GM13977 (cell line): ENCODE measurements around the gene UQCR10.

ENCODE experiments used
- DNase-seq: peaks from one replicate; pipeline ENCODE4 v3.0.0; 2012; ENCODE audit warnings: low spot score
- in situ Hi-C: fragments of 300-500 bp; cut with MboI; formaldehyde crosslinking; loops from one replicate; pipeline ENCODE4 v1.12.0; 2022; ENCODE audit warnings: low sequenced_read_pairs, low pct_unique_long_range_greater_than_20kb, mixed read lengths, inconsistent platforms; ENCODE audit not compliant: unreplicated experiment
- TF ChIP-seq, protein P1 (sequence below): IDR thresholded peaks from 2 replicates; pipeline ENCODE4 v1.5.1; 2012; ENCODE audit warnings: mild to moderate bottlenecking, control low read depth; ENCODE audit not compliant: insufficient read depth; ENCODE audit errors: extremely low read depth, missing control alignments

UQCR10 gene

DNA sequence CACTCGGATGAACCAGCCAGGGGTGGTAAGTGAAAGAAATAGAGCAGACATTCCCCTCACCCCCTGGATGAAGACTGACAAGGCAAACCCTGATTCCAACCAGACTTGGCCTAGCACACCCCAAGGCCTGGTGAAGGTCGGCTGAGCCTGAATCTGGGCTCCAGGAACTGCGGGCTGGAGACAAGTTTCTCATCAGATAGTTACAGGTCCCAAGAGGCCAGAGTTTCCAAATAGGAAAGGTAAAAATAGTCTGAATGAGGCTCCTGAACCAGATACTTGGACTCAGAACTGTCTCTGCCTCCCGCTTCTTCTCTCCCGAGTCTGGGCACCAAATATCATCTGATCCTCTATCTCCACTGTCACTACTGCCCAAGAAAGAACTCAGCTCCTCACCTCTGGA lies 8.2 kb upstream of the UQCR10 start:
- TF ChIP-seq, protein P1, sequence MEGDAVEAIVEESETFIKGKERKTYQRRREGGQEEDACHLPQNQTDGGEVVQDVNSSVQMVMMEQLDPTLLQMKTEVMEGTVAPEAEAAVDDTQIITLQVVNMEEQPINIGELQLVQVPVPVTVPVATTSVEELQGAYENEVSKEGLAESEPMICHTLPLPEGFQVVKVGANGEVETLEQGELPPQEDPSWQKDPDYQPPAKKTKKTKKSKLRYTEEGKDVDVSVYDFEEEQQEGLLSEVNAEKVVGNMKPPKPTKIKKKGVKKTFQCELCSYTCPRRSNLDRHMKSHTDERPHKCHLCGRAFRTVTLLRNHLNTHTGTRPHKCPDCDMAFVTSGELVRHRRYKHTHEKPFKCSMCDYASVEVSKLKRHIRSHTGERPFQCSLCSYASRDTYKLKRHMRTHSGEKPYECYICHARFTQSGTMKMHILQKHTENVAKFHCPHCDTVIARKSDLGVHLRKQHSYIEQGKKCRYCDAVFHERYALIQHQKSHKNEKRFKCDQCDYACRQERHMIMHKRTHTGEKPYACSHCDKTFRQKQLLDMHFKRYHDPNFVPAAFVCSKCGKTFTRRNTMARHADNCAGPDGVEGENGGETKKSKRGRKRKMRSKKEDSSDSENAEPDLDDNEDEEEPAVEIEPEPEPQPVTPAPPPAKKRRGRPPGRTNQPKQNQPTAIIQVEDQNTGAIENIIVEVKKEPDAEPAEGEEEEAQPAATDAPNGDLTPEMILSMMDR: no peak
- no peak for DNase-seq
- in situ Hi-C loops: no loop called here

DNA sequence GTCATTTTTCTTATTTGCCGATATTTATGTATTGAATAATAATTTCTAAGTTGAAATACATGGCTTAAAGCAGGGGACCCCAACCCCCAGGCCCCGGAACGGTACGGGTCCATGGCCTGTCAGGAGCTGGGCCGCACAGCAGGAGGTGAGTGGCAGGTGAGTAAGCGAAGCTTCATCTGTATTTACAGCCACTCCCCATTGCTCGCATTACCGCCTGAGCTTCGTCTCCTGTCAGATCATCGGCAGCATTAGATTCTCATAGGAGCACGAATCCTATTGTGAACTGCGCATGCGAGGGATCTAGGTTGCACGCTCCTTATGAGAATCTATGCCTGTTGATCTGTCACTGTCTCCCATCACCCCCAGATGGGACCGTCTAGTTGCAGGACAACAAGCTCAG lies 4.9 kb upstream of the UQCR10 start:
- DNase-seq: no peak
- in situ Hi-C loops: no loop called here

DNA sequence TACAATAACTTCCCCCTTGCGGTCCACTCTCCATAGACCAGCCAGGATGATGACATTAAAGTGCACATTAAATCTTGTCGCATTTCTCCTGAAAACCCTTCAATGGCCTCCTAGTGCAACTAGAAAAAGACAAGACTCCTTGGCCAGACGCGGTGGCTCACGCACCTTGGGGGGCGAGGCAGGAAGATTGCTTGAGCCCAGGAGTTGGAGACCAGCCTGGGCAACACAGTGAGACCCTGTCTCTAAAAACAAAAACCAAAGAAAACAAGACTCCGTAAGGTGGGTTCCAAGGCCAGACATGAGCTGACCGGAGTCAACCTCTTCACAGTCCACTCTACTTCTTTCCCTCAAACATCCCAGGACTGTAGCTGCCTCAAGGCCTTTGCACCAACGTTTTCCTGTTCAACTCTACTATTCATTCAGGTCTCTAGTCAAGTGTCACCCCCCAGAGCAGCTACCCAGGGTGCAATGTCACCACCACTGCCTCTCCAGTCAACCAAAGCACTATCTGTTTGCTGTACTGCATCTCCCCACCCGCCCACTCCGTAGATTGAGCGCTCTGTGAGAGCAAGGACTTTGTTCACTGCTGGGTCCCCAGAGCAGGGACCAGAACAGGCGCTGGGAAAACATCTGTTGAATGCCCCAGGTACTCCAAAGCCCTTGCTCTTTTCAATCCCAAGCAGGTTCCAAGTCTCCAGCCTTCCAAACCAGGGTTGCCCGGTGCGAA lies 1.1 kb upstream of the UQCR10 start:
- peak; percentile 52 for DNase-seq
- TF ChIP-seq, protein P1: no peak
- in situ Hi-C loops: no loop called here

More for the DNA sequence above, 4.9 kb upstream of the UQCR10 start:
- TF ChIP-seq, protein P1: no peak

DNA sequence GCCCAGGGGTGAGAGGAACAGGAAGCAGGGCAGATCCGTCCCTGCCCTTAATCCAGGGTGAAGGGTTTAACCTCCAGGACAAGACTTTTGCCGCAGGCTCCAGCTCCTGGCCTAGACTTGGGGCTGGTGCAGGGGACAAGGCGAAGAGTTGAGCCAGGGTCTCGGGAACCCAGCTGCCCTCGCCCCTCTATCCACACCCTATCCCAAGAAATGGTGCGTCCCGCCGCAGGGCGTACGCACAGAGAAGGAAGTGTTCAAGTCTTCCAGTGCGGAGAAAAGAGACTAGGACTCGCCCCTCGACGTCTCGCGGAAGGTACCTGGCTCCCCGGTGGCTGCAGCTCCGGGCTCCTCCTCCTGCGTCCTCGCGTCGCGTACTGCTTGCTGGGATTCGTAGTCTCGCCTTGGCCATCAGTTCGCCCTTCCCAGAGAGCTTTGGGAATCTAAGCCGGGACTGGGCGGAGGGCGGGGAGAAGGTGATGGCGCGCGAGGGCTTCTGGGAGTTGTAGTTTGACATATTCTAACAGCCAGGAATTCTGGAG lies 468 bp upstream of the UQCR10 start, which contains the start of gene ZMAT5:
Gene ZMAT5, minus strand, starts transcription at position 376 of the 539 bp plus-strand sequence. CDS start 18,463 bp downstream, outside the sequence.
- in situ Hi-C loops: no loop called here
- peak; percentile 96 for DNase-seq
- TF ChIP-seq, protein P1: no peak

DNA sequence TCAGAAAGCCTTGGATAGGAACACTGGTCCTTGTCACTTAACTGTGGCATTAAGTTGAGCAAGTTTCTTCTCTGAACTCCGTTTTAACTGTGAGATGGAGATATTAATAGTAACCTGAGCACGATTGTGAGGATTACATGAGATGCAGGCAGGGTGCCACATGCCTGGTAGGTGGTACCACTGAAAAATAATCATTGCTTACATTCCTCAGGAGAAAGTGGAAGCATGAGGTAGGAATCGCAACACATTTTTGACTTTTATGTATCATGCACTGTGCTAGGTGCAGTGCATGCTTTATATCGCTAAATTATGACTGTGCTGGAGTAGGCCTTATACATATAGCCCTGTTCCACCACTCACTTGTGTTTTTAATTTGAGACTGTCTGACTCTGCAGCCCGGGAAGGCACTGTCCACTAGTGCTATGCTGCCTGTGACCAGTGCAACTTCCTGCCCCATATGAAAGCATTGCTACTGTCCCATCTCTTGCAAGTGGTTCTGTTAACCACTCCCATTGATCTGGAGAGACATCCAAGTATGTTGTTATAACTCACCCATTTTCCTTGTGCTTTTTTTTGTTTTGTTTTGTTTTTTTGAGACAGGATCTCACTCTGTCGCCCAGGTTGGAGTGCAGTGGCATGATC lies 1.0 kb downstream of the UQCR10 start:
- in situ Hi-C loops: no loop called here
- DNase-seq: no peak
- TF ChIP-seq, protein P1: no peak

DNA sequence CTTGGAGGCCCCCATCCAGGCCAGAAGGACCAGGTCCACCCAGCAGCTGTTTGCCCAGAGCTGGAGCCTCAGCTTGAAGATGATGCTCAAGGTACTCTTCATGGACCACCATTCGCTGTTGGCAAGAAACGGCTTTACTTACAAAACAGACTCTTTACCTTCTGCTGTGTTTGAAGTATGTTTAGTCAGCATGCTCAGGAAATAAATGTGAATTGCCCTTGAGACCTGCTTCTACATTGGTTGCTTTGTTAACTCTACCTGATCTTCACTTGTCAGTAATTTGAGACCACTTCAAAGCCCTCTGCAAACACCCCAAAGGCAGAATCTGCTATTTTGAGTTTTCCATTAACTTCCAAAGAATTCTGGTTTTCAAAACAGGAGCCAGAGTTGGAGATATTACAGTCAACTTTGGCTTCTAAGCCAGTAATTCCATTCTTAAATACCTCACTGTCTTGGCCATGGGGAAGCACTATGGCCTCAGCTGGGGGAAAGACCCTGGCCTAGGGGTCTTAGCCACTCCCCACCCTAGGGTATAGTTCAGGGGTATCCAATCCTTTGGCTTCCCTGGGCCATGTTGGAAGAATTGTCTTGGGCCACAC lies 2.7 kb downstream of the UQCR10 start:
- TF ChIP-seq, protein P1: no peak
- in situ Hi-C loops: no loop called here
- no peak for DNase-seq
